Subcutaneous adipose tissue (tissue), 4 donors: ENCODE results near the gene PKDREJ. TPM values are rescaled to one million over a fixed set of nuclear protein-coding genes. Genes with fewer than 3 reads are reported as not detected.

Experiments used
- CTCF ChIP-seq: fragments of 450-650 bp; IDR thresholded peaks from one replicate; pipeline ENCODE4 v1.5.1; 2016; ENCODE audit warnings: low read depth, mild to moderate bottlenecking, control low read depth, antibody characterized with exemption, moderate library complexity
- total RNA-seq, 4 donors: library from RNA; depleted of rRNA; stranded (reverse); fragments of >200 nt; gene quantifications; one replicate each; pipeline ENCODE4 v1.1.0, GENCODE V29; 2016

The PKDREJ gene
- total RNA-seq, 4 donors from 2014 or later: 0.16 to 0.22 TPM; not detected in 2

GRCh38 chr22:46287873-46288751 is 25.0 kb upstream of the PKDREJ start:
- no peak for TF ChIP-seq CTCF

DNA sequence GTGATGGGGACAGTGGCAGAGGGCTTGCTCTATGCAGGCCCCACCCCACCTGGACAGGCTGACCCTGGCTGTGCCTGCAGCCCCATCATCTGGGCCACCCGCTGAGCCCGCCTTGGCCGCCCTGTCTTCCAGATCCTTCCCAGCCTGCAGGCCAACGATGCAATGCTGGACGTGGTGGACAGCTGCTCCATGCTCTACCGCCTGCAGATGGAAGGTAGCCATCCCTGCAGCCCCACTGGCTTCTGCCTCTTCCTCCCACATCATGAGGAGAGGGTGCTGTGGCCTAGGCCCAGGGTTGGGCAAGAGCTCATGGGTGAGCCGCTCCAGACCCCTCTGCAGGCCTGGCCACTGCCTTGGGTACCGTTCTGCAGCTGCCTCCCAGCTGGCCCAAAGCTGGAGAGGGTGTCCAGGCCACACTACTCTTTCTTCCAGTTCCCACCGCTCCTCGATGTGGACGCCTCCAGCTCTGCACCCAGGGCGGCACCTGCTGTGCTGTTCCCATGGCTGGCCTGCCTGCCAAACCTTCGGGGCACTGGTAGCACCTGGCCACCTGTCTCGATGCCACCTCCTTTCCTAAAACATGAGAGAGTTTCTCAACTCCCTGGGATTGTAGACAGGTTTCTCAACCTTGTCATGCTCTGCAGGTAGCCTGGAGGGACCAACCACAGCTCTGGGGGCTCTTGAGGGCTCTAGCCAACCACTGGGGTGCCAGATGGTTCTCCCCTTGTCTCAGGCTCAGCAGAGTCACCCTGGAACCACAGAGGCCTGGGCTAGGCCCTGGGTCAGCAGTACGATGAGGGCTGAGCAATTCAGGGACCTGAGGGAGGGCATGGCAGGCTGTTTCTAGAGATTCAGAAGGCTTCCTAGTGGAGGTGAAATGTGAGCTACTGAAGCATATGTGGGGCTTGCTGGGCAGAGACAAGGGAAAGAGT is 24.1 kb upstream of the PKDREJ start:
- TF ChIP-seq CTCF: no peak

DNA sequence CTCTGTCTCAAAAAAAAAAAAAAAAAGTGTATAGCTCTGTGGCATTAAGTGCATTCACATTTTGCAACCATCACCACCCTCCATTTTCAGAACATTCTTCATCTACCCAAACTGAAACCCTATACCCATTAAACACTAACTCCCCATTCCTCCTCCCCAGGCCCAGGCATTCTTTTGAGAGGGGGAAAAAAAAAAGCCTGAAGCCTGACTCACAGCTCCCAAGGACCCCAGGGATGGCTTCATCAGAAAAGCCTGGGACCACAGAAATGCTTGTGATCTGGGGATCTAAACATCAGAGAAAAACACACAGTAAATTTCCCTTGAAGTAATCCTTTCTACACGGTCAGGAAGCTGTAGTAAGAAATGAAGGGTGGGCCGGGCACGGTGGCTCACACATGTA is 22.9 kb upstream of the PKDREJ start:
- TF ChIP-seq CTCF: no peak

DNA sequence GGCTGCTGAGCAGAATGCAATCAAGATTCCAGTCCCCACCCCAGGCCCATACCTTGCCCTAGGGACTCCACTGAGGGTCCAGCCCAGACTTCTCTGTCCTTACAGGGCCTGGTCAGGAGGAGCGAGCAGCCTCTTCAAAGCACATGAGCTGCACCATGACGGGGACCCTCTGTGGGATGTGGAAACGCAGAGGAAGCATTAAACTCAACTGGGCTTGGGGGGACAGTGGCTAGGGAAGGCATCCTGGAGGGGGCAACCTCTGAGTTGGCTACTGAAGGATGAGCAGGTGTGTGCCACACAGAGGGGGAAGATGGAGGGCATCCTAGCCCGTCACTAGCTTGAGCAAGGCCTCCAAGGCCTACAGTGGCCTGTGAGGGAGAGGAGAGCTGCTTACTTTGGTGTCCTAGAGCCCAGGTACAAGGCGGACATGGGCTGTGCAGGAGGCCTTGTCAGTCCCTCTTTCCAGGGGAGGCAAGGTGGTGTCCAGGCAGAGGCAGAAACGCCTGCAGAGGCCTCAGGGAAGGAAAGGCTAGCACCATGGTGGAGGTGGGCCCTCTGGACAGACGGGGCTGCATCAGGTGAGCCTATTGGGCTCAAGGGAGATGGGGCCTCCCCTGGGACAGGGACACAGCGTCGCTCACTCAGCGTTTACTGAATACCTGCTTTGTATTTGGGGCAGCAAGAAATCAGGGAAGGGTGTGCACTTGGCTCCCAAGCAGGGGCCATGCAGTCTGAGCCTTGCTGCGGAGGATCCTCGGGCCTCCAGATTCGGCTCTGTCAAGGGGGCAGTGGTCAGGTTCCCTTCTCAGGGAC is 18.9 kb upstream of the PKDREJ start:
- no peak for TF ChIP-seq CTCF

- TF ChIP-seq CTCF: no peak
Measured at GRCh38 chr22:46280999-46281623, 18.0 kb upstream of the PKDREJ start.

GRCh38 chr22:46280063-46280817 is 17.1 kb upstream of the PKDREJ start:
- no peak for TF ChIP-seq CTCF
